Immature natural killer cell (primary cell): ENCODE measurements around the gene CEBPG. TPM values are rescaled to one million over a fixed set of nuclear protein-coding genes. Genes with fewer than 3 reads are reported as not detected.

Experiments
- DNase-seq, 3 donors: peaks; one replicate each; pipeline ENCODE4 v3.0.0; 2022; ENCODE audit warnings: mixed read lengths in 1 of 3
- H3K27ac Mint-ChIP-seq, 6 donors: one replicate each; pipeline ENCODE4 v1.8.0; 2020; ENCODE audit warnings: mixed read lengths in 6 of 6, mild to moderate bottlenecking in 5 of 6, inconsistent platforms in 4 of 6, moderate library complexity in 3 of 6
- H3K27me3 Mint-ChIP-seq, 3 donors: one replicate each; pipeline ENCODE4 v1.8.0; 2020 to 2021; ENCODE audit warnings: low read depth in 3 of 3, mild to moderate bottlenecking in 3 of 3, mixed read lengths in 3 of 3, moderate library complexity in 3 of 3, inconsistent platforms in 1 of 3
- H3K36me3 Mint-ChIP-seq, 3 donors: one replicate each; pipeline ENCODE4 v1.8.0; 2020; ENCODE audit warnings: mixed read lengths in 3 of 3, inconsistent platforms in 2 of 3, mild to moderate bottlenecking in 2 of 3
- H3K4me1 Mint-ChIP-seq, 2 donors: one replicate each; pipeline ENCODE4 v1.8.0; 2020; ENCODE audit warnings: inconsistent platforms in 2 of 2, mild to moderate bottlenecking in 2 of 2, mixed read lengths in 2 of 2, moderate library complexity in 1 of 2
- H3K4me3 Mint-ChIP-seq, 5 donors: one replicate each; pipeline ENCODE4 v1.8.0; 2020; ENCODE audit warnings: mild to moderate bottlenecking in 5 of 5, mixed read lengths in 5 of 5, inconsistent platforms in 3 of 5, moderate library complexity in 3 of 5
- H3K9me3 Mint-ChIP-seq, 6 donors: one replicate each; pipeline ENCODE4 v1.8.0; 2020; ENCODE audit warnings: mild to moderate bottlenecking in 6 of 6, mixed read lengths in 6 of 6, inconsistent platforms in 4 of 6, moderate library complexity in 3 of 6
- polyA plus RNA-seq, 3 donors: library from polyadenylated mRNA; unstranded; fragments of 300-500 nt; fragmentation: Illumina TruSeq; gene quantifications; one replicate each; pipeline ENCODE4 v1.2.3, GENCODE V29; 2021

The CEBPG gene
- polyA plus RNA-seq, 3 donors from 2014 or later = 7.4 to 14.8 (median 12.3) TPM

GRCh38 chr19:33377586-33378475 is 4.3 kb downstream of the CEBPG start:
- Mint-ChIP-seq H3K27me3 (peaks cover 0 to 8% (median 3%) of the 10 kb centered on the region in 3 donors), H3K9me3 (no peaks in the 10 kb centered on the region), H3K4me3 (no peak overlapping the region), H3K4me1 (peaks cover 56 to 84% of the 10 kb centered on the region in 2 donors), H3K36me3 (peaks cover 0 to 5% (median 3%) of the 10 kb centered on the region in 3 donors), H3K27ac (no peak overlapping the region)
- no peak for DNase-seq

- Mint-ChIP-seq H3K4me1 (peaks cover 54 to 92% of the 10 kb centered on the region in 2 donors), H3K9me3 (no peaks in the 10 kb centered on the region), H3K4me3 (no peak overlapping the region), H3K36me3 (peaks cover 0 to 5% (median 3%) of the 10 kb centered on the region in 3 donors), H3K27ac (no peak overlapping the region), H3K27me3 (peaks cover 0 to 2% (median under 1%) of the 10 kb centered on the region in 3 donors)
- DNase-seq = no peak
These were observed 5.8 kb downstream of the CEBPG start for GRCh38 chr19:33379151-33379829.

- no peak for DNase-seq
- H3K27ac Mint-ChIP-seq = peak overlapping the region in 2 of 6 donors; percentile 8 to 44
- H3K4me3 Mint-ChIP-seq = no peak overlapping the region
- peaks cover 36 to 80% of the 10 kb centered on the region in 2 donors for H3K4me1 Mint-ChIP-seq
- peaks cover 0 to 2% (median 0%) of the 10 kb centered on the region in 3 donors for H3K27me3 Mint-ChIP-seq
- H3K9me3 Mint-ChIP-seq = no peaks in the 10 kb centered on the region
- H3K36me3 Mint-ChIP-seq = peaks cover 0 to 5% (median 3%) of the 10 kb centered on the region in 3 donors
These were observed 7.6 kb downstream of the CEBPG start for GRCh38 chr19:33381101-33381500.

DNA sequence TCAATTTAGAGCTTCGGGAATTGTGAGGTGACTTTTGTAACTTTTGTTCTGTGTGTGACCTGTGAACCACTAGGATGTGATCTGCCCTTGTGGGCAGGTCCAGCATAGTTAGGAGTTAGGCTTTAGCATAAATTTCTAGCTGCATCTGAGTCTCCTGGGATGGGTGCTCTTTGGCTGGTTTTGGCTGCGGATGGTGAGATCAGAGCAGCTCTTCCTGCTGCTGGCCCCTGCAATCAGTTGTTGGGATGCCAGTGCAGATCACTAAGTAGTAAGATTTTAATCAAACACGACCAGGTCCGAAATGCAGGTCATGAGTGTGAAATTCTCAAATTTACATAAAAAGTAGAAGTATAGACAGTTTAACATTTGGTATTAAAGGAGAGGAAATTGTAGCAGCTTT is 8.5 kb downstream of the CEBPG start:
- H3K27me3 Mint-ChIP-seq = peaks cover 0 to 2% (median 0%) of the 10 kb centered on the region in 3 donors
- H3K4me3 Mint-ChIP-seq = no peak overlapping the region

DNA sequence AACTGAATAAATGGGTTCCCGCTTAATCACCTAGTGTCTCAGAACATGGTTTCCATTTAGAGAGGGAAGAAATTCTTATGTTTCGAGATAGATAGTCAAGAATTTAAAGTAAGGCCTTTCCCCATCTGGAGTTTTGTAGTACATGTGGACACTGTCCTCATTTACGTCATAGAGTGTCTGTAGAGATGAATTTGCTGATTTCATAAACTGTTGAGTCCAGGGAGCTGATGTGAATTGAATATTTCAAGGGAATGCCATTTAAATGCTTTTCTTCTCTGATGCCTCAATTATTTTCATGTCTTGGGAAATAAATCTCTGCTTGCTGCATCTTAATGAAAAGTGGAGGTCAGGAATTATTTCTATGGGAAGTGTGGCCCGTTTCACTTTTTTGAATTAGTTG is 9.5 kb downstream of the CEBPG start:
- peaks cover 0 to 11% (median 3%) of the 10 kb centered on the region in 3 donors for H3K36me3 Mint-ChIP-seq
- H3K27me3 Mint-ChIP-seq = peaks cover 0 to 2% (median 0%) of the 10 kb centered on the region in 3 donors
- peak overlapping the region in 1 of 6 donors; percentile 53 for H3K27ac Mint-ChIP-seq
- peaks cover 23 to 63% of the 10 kb centered on the region in 2 donors for H3K4me1 Mint-ChIP-seq
- DNase-seq = no peak
- H3K4me3 Mint-ChIP-seq = no peak overlapping the region
- H3K9me3 Mint-ChIP-seq = no peaks in the 10 kb centered on the region

More for the DNA sequence above, 8.5 kb downstream of the CEBPG start:
- DNase-seq = no peak
- peak overlapping the region in 2 of 6 donors; percentile 57 to 78 for H3K27ac Mint-ChIP-seq
- peaks cover 27 to 71% of the 10 kb centered on the region in 2 donors for H3K4me1 Mint-ChIP-seq
- no peaks in the 10 kb centered on the region for H3K9me3 Mint-ChIP-seq
- H3K36me3 Mint-ChIP-seq = peaks cover 0 to 8% (median 3%) of the 10 kb centered on the region in 3 donors

DNA sequence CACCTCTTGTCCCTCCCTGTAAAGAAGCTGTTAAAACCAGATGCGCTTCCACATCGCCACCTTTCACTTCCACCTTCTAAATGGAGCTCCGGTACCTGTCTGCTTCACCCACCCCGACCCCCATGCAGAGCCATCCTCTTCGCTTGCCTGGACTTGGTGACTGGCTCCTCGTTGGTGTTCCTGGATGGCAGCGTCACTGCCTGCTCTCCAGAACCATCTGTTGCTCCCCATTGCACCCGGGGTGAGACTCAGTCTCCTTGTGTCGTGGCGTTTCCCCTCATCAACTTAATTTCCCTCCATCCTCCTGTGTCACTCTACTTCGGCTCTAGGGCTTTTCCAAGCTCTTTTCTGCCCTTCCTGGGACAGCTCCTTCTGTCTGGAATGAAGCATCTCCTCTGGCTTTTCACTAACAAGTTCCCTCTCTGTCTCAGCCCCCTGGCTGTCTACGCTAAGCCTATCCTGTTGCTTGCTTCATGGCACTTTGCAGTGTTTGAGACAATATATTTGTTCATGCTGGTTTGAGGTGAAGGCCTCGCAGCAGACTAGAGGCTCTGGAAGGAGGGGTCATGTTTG is 10.3 kb downstream of the CEBPG start:
- H3K27me3 Mint-ChIP-seq = peaks cover 0 to 2% (median 0%) of the 10 kb centered on the region in 3 donors
- H3K4me1 Mint-ChIP-seq = peaks cover 17 to 55% of the 10 kb centered on the region in 2 donors
- H3K36me3 Mint-ChIP-seq = peaks cover 0 to 11% (median 3%) of the 10 kb centered on the region in 3 donors
- H3K4me3 Mint-ChIP-seq = no peak overlapping the region
- H3K27ac Mint-ChIP-seq = peak overlapping the region in 2 of 6 donors; percentile 1 to 20
- DNase-seq = no peak
- no peaks in the 10 kb centered on the region for H3K9me3 Mint-ChIP-seq

DNA sequence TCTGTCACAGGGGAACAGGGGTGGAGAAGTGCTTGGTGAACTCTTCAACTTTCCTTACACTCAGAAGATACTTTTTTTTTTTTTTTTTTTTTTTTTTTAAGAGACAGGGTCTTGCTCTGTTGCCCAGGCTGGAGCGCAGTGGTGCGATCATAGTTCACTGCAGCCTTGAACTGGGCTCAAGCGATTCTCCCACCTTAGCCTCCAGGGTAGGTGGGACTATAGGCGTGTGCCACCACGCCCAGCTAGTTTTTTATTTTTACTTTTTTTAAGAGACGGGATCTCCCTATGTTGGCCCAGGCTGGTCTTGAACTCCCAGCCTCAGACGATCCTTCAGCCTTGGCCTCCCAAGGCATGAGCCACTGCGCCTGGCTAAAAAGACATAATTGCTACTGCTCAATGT is 11.5 kb downstream of the CEBPG start:
- Mint-ChIP-seq H3K4me1 (peaks cover 12 to 43% of the 10 kb centered on the region in 2 donors), H3K27me3 (no peaks in the 10 kb centered on the region), H3K36me3 (peaks cover 0 to 11% (median 0%) of the 10 kb centered on the region in 3 donors), H3K4me3 (no peak overlapping the region), H3K9me3 (no peaks in the 10 kb centered on the region), H3K27ac (peak overlapping the region in 1 of 6 donors; percentile 5)
- no peak for DNase-seq

DNA sequence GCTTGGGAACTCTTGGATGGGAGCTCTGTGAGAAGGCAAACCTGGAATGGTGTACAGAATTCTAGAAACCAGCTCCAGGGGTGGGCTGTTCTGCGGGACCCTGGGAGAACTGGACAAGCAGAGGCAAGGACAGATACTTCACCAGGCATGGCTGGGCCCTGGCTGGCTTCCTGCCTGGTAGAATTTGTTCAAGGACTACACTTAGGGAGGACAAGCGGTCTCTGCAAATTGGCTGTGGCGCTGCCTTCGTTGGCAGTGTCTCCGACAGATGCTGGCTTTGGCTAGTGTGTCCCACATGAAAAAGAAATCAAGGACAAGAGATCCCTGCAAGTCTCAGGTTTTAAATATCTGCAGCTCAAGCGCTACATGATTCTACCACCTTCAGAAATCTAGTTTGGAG is 12.4 kb downstream of the CEBPG start:
- Mint-ChIP-seq H3K27me3 (no peaks in the 10 kb centered on the region), H3K4me3 (no peak overlapping the region), H3K4me1 (peaks cover 11 to 35% of the 10 kb centered on the region in 2 donors), H3K9me3 (no peaks in the 10 kb centered on the region), H3K36me3 (peaks cover 0 to 10% (median 0%) of the 10 kb centered on the region in 3 donors), H3K27ac (no peak overlapping the region)
- DNase-seq = no peak

DNA sequence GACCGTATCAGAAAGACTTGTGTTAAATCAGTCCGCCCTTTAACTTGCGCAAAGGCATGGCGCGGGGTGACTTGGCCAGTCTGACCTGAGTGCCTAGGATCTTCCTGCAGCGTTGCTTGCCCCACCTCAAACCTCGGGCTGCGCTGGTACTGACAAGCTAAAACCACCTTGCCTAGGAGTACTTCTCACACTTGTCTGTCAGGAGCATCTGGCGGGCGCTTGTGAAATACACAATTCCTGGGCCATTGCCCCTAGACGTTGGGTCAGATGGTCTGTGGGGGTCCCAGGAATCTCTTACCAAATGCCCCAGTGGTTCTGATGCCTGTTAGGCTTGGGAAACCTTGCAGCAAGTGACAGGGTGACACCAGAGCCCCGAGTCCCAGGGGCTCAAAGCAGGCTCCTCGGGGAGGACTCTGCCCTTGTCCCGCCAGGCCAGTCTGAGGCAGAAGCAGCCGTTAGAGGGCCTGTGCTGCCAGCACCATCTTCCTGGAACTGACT is 12.9 kb downstream of the CEBPG start:
- Mint-ChIP-seq H3K4me3 (no peak overlapping the region), H3K27ac (no peak overlapping the region), H3K4me1 (peaks cover 10 to 31% of the 10 kb centered on the region in 2 donors), H3K36me3 (peaks cover 0 to 6% (median 0%) of the 10 kb centered on the region in 3 donors), H3K27me3 (no peaks in the 10 kb centered on the region), H3K9me3 (no peaks in the 10 kb centered on the region)
- no peak for DNase-seq

GRCh38 chr19:33387351-33388230 is 14.1 kb downstream of the CEBPG start:
- peaks cover 4 to 22% of the 10 kb centered on the region in 2 donors for H3K4me1 Mint-ChIP-seq
- DNase-seq = no peak
- no peak overlapping the region for H3K27ac Mint-ChIP-seq
- H3K9me3 Mint-ChIP-seq = no peaks in the 10 kb centered on the region
- no peak overlapping the region for H3K4me3 Mint-ChIP-seq
- H3K27me3 Mint-ChIP-seq = no peaks in the 10 kb centered on the region
- H3K36me3 Mint-ChIP-seq = peaks cover 0 to 6% (median 0%) of the 10 kb centered on the region in 3 donors

DNA sequence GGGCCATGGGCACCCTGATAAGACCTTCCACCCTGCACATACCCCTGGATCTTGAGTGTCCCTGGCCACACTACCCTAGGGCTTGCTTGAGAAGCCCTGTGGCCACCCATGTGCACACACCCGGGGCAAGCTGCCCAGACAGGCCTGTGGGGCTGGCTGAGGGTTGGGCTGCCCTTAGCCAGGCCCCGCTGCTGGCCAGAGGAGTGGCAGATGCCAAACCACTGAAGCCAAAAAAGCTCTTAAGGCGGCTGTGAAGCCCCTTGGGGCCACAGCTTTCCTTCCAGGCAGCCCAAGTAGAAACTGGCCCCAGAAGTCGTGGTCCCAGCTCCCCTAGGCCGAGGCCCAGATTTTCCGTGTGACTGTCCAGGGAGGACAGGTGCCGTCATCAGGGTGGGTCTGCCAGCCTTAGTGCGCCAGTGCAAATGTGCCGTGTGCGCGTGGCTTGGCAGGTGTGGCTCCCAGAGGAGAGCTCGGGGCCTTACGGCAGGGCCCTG is 14.8 kb downstream of the CEBPG start:
- DNase-seq = no peak
- Mint-ChIP-seq H3K9me3 (no peaks in the 10 kb centered on the region), H3K4me1 (peaks cover 1 to 17% of the 10 kb centered on the region in 2 donors), H3K36me3 (peaks cover 0 to 6% (median 0%) of the 10 kb centered on the region in 3 donors), H3K27me3 (no peaks in the 10 kb centered on the region), H3K4me3 (no peak overlapping the region), H3K27ac (no peak overlapping the region)

DNA sequence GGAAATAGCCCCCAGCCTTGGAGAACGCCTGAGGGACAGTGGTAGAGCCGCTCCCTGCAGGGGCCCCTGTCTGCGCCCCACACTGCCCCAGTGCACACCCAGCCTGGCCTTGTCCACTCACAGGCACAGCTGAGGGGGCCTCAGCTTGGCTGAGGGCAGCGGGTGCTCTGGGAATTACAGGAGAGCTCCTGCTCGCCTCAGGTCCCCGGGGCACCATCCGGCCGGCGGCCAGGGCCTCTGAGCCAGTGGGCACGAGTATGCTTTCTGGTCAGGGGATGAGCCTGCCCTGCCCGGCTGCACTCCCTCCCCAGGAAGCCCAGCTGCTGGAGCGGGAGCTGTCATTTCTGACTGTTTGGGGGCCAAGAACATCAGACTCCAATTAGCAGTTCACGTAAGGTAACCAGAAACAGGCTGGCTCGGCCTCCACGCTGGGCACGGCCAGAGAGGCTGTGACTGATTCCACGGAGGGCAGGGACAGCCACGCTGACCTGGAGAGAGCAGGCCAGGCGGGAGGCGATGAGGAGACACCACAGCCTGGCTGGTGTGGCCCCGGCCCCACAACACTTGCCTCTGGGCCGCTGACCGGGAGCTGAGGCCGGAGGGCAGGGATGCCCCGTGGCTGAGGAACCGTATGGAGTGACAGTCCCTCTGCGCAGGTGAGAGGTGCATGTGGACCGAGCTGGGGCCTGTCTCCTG is 15.4 kb downstream of the CEBPG start:
- H3K4me1 Mint-ChIP-seq = peaks cover under 1 to 11% of the 10 kb centered on the region in 2 donors
- H3K27ac Mint-ChIP-seq = no peak overlapping the region
- no peak for DNase-seq
- no peaks in the 10 kb centered on the region for H3K9me3 Mint-ChIP-seq
- H3K27me3 Mint-ChIP-seq = peaks cover 0 to 2% (median under 1%) of the 10 kb centered on the region in 3 donors
- H3K36me3 Mint-ChIP-seq = peaks cover 0 to 6% (median 0%) of the 10 kb centered on the region in 3 donors
- H3K4me3 Mint-ChIP-seq = no peak overlapping the region
